MCF 10A (cell line): ENCODE results near the gene GABRG3. TPM values are rescaled to one million over a fixed set of nuclear protein-coding genes. Genes with fewer than 3 reads are reported as not detected.

Experiments
- BruUV-seq: library from RNA; stranded (reverse); fragments of 400-500 nt; replicated peaks from 2 replicates; lab custom pipeline; 2021; lab: Mats Ljungman, UMichigan
- CTCF ChIA-PET: fragments of 300-600 bp; sonication (Branson Sonifier 250); formaldehyde crosslinking; extraction: SDS; loops from one replicate; lab custom pipeline; 2021; ENCODE audit warnings: antibody characterized with exemption, inconsistent platforms; lab: Yijun Ruan, JAX
- POLR2A ChIA-PET: fragments of 300-600, 350-650 bp; sonication (Branson Sonifier 250); formaldehyde crosslinking; extraction: SDS; loops from one replicate; lab custom pipeline; 2020; ENCODE audit warnings: antibody characterized with exemption, inconsistent platforms; lab: Yijun Ruan, JAX
- DNase-seq: peaks from one replicate; pipeline ENCODE4 v3.0.0-alpha.2; 2018; ENCODE audit not compliant: unreplicated experiment
- H3K27ac Mint-ChIP-seq: one replicate; pipeline ENCODE4 v1.8.0; 2022; ENCODE audit warnings: mild to moderate bottlenecking, low read depth, mixed read lengths; ENCODE audit not compliant: unreplicated experiment
- H3K27me3 Mint-ChIP-seq: one replicate; pipeline ENCODE4 v1.8.0; 2022; ENCODE audit warnings: mixed read lengths; ENCODE audit not compliant: insufficient read depth, unreplicated experiment
- H3K36me3 Mint-ChIP-seq: one replicate; pipeline ENCODE4 v1.8.0; 2022; ENCODE audit warnings: mild to moderate bottlenecking, moderate library complexity, mixed read lengths; ENCODE audit not compliant: insufficient read depth, unreplicated experiment
- H3K4me1 Mint-ChIP-seq: one replicate; pipeline ENCODE4 v1.8.0; 2022; ENCODE audit warnings: mixed read lengths; ENCODE audit not compliant: insufficient read depth, unreplicated experiment
- H3K4me3 Mint-ChIP-seq: one replicate; pipeline ENCODE4 v1.8.0; 2022; ENCODE audit warnings: mild to moderate bottlenecking, moderate library complexity, mixed read lengths; ENCODE audit not compliant: unreplicated experiment
- H3K9me3 Mint-ChIP-seq: one replicate; pipeline ENCODE4 v1.8.0; 2022; ENCODE audit warnings: mixed read lengths; ENCODE audit not compliant: unreplicated experiment
- intact Hi-C: fragments of 100-400 bp; cut with micrococcal nuclease; formaldehyde crosslinking; loops from 2 replicates; pipeline ENCODE4 v1.14.1; 2022
- total RNA-seq: library from RNA; stranded (reverse); gene quantifications from 2 replicates; pipeline ENCODE4 v1.2.3, GENCODE V29; 2022
- TF ChIP-seq, protein P1 (sequence below): fragments of 200-600 bp; IDR thresholded peaks from one replicate; pipeline ENCODE4 v1.8.0; 2022; ENCODE audit warnings: antibody characterized with exemption, mild to moderate bottlenecking; ENCODE audit not compliant: unreplicated experiment

The GABRG3 gene
- total RNA-seq, 1 experiment from 2014 or later, result not detected

GRCh38 chr15:27201425-27201824, 230.4 kb downstream of the GABRG3 start:
- Mint-ChIP-seq H3K27me3 (no peaks in the 10 kb centered on the region), H3K36me3 (no peaks in the 10 kb centered on the region), H3K4me1 (no peaks in the 10 kb centered on the region), H3K27ac (no peak overlapping the region), H3K9me3 (peaks cover 57% of the 10 kb centered on the region), H3K4me3 (no peak overlapping the region)
- TF ChIP-seq, protein P1, sequence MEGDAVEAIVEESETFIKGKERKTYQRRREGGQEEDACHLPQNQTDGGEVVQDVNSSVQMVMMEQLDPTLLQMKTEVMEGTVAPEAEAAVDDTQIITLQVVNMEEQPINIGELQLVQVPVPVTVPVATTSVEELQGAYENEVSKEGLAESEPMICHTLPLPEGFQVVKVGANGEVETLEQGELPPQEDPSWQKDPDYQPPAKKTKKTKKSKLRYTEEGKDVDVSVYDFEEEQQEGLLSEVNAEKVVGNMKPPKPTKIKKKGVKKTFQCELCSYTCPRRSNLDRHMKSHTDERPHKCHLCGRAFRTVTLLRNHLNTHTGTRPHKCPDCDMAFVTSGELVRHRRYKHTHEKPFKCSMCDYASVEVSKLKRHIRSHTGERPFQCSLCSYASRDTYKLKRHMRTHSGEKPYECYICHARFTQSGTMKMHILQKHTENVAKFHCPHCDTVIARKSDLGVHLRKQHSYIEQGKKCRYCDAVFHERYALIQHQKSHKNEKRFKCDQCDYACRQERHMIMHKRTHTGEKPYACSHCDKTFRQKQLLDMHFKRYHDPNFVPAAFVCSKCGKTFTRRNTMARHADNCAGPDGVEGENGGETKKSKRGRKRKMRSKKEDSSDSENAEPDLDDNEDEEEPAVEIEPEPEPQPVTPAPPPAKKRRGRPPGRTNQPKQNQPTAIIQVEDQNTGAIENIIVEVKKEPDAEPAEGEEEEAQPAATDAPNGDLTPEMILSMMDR, result no peak
- POLR2A ChIA-PET, result no interaction called here
- no TSS peak for BruUV-seq
- intact Hi-C loops, result no loop called here
- DNase-seq, result no peak
- CTCF ChIA-PET, result no interaction called here

DNA sequence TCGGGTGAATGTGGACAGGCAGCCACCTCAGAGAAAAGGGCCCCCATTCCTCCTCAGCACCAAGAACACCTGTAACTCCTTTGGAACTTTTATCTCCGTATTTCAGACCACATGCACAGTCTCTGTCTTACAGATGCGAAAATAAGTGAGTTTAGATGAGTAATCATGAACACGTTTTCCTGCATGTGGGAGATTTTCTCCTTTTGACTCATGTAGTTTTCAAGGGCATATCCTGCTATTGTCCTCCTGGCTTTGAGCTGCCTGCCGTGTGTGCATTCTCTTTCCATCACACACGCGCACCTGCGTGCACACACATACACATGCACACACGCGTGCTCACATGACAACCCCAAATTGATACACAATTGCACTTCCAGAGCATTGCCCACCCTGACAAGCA, 239.2 kb downstream of the GABRG3 start:
- no peak overlapping the region for H3K4me3 Mint-ChIP-seq
- CTCF ChIA-PET, result no interaction called here
- H3K27me3 Mint-ChIP-seq, result no peaks in the 10 kb centered on the region
- no peak for DNase-seq
- POLR2A ChIA-PET, result no interaction called here
- no peak overlapping the region for H3K27ac Mint-ChIP-seq
- H3K9me3 Mint-ChIP-seq, result peaks cover 27% of the 10 kb centered on the region
- intact Hi-C loops, result no loop called here
- TF ChIP-seq, protein P1, result no peak
- H3K4me1 Mint-ChIP-seq, result no peaks in the 10 kb centered on the region
- no peaks in the 10 kb centered on the region for H3K36me3 Mint-ChIP-seq
- no TSS peak for BruUV-seq

DNA sequence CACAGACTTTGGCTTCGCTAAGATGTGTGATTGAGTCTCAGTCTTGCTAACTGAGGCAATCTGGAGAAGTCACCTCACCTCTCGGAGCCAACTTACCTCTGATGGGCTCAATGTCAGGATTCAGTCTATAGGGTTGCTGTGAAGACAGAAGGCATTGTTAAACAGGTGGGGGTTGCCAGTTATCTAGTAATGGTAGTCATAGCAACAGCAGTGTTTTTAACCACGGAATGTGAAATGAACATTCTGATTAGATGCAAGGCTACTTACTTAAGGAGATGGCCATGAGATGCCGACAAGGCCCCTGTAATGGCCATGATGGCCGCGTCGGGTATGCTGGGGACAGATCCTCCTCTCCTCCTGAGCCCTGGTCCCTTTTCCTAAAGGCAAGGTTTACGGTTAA, 243.1 kb downstream of the GABRG3 start:
- DNase-seq, result no peak
- peaks cover 29% of the 10 kb centered on the region for H3K9me3 Mint-ChIP-seq
- TF ChIP-seq, protein P1, result no peak
- POLR2A ChIA-PET, result no interaction called here
- H3K4me3 Mint-ChIP-seq, result no peak overlapping the region
- CTCF ChIA-PET, result no interaction called here
- intact Hi-C loops, result no loop called here
- BruUV-seq, result no TSS peak
- H3K4me1 Mint-ChIP-seq, result no peaks in the 10 kb centered on the region
- no peaks in the 10 kb centered on the region for H3K27me3 Mint-ChIP-seq
- H3K27ac Mint-ChIP-seq, result no peak overlapping the region
- H3K36me3 Mint-ChIP-seq, result no peaks in the 10 kb centered on the region

GRCh38 chr15:27214961-27215360, 244.0 kb downstream of the GABRG3 start:
- Mint-ChIP-seq H3K9me3 (peaks cover 30% of the 10 kb centered on the region), H3K27me3 (no peaks in the 10 kb centered on the region), H3K27ac (no peak overlapping the region), H3K4me3 (no peak overlapping the region), H3K36me3 (no peaks in the 10 kb centered on the region), H3K4me1 (no peaks in the 10 kb centered on the region)
- no TSS peak for BruUV-seq
- ChIA-PET POLR2A (no interaction called here), CTCF (no interaction called here)
- TF ChIP-seq, protein P1, result no peak
- intact Hi-C loops, result no loop called here
- no peak for DNase-seq
